Thymus (tissue), 11 donors: ENCODE measurements around the gene PPEF2. TPM values are rescaled to one million over a fixed set of nuclear protein-coding genes. Genes with fewer than 3 reads are reported as not detected.
"Not testable (repeated sequence)": the region's sequence is repeated elsewhere in the genome, so short reads cannot be mapped to it uniquely, and the experiment has no call there.

Experiments used
- DNase-seq, 9 donors: peaks; one replicate each; pipeline ENCODE4 v3.0.0-alpha.2; 2013; ENCODE audit warnings: low spot score in 9 of 9, low read depth in 6 of 9, missing footprints in 1 of 9
- H3K27ac ChIP-seq, 2 donors: one replicate each; pipeline ENCODE4 v1.5.1; 2013; ENCODE audit warnings: control low read depth in 1 of 2, low read depth in 1 of 2, low read length in 1 of 2, mild to moderate bottlenecking in 1 of 2, moderate library complexity in 1 of 2
- H3K27me3 ChIP-seq, 2 donors: one replicate each; pipeline ENCODE4 v1.5.1; 2013; ENCODE audit warnings: low read length in 1 of 2; ENCODE audit not compliant: control insufficient read depth in 2 of 2, insufficient read depth in 1 of 2
- H3K36me3 ChIP-seq, 2 donors: one replicate each; pipeline ENCODE4 v1.5.1; 2013; ENCODE audit warnings: low read length in 1 of 2, mild to moderate bottlenecking in 1 of 2, moderate library complexity in 1 of 2; ENCODE audit not compliant: control insufficient read depth in 2 of 2, insufficient read depth in 2 of 2
- H3K4me1 ChIP-seq, 2 donors: one replicate each; pipeline ENCODE4 v1.5.1; 2013; ENCODE audit warnings: low read length in 2 of 2; ENCODE audit not compliant: control insufficient read depth in 2 of 2, insufficient read depth in 2 of 2
- H3K4me3 ChIP-seq, 2 donors: one replicate each; pipeline ENCODE4 v1.5.1; 2013; ENCODE audit warnings: low read length in 2 of 2, control low read depth in 1 of 2, mild to moderate bottlenecking in 1 of 2
- H3K9me3 ChIP-seq, 2 donors: one replicate each; pipeline ENCODE4 v1.5.1; 2013; ENCODE audit warnings: low read length in 1 of 2, mild to moderate bottlenecking in 1 of 2; ENCODE audit not compliant: control insufficient read depth in 2 of 2, insufficient read depth in 1 of 2
- WGBS: extraction: QIAGEN DNeasy Blood & Tissue Kit; methylation state at CpG from one replicate; pipeline ENCODE4 v1.1.7; 2013; 5-methylcytosine and 5-hydroxymethylcytosine counted together
- polyA plus RNA-seq: library from polyadenylated mRNA; stranded (reverse); fragments of 200-250 nt; gene quantifications from one replicate; pipeline ENCODE4 v1.2.3, GENCODE V29; 2013
- total RNA-seq: library from RNA; stranded (reverse); fragments of 120-200 nt; gene quantifications from one replicate; pipeline ENCODE4 v1.2.4, GENCODE V29; 2013
- donor health status: healthy.

Gene PPEF2
- total and polyA plus RNA-seq, 2 donors: under 0.01 to 0.07 TPM

GRCh38 chr4:75924309-75924827, 22.1 kb upstream of the PPEF2 start:
- no peaks in the 10 kb centered on the region for H3K9me3 ChIP-seq
- no peaks in the 10 kb centered on the region for H3K4me1 ChIP-seq
- no peaks in the 10 kb centered on the region for H3K27me3 ChIP-seq
- DNase-seq: no peak
- WGBS: 97% methylated on average over 5 of the region's 5 CpGs
- no peak overlapping the region for H3K4me3 ChIP-seq
- H3K27ac ChIP-seq: no peak overlapping the region
- peaks cover 4 to 5% of the 10 kb centered on the region in 2 donors for H3K36me3 ChIP-seq

DNA sequence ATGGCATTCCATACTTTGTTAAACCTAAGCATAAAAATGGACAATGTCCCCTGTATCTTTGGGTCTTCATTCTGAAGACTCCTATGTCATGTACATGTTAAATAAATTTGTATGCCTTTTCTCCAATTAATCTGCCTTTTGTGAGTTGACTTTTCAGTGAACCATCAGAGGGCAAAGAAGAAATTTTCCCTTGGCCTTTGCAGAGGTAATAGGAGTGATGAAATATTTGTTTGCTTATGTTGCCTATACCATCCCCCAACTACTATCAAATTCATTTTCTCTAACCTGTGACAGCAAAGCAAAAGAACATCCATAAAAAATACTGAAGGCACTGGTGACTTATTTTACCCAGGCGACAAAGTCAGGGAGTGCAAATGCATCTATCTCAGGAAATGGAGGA, 20.3 kb upstream of the PPEF2 start:
- H3K27me3 ChIP-seq: no peaks in the 10 kb centered on the region
- no peak overlapping the region for H3K27ac ChIP-seq
- no peaks in the 10 kb centered on the region for H3K9me3 ChIP-seq
- peaks cover 4 to 5% of the 10 kb centered on the region in 2 donors for H3K36me3 ChIP-seq
- H3K4me1 ChIP-seq: no peaks in the 10 kb centered on the region
- WGBS: 94% methylated on average over 1 of the region's 1 CpG
- DNase-seq: no peak
- no peak overlapping the region for H3K4me3 ChIP-seq

DNA sequence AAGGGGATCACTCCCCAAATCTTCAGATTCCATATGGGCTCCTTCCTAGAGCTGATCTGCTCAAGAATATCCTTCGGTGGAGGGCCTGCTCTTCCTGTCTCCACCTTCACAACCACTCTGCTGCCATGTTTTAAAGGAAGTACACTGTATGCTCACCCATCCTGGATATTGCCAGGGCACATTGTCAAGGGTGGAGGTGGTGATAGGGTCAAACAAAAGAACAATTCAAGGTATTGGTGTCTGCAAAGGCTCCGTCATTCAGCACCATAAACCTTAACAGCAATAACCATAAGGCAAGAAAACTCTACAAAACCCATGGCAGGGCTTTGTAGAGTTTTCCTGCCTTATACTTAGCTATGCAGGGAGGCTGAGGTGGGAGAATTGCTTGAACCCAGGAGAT, 19.7 kb upstream of the PPEF2 start:
- Histone ChIP-seq H3K27me3 (no peaks in the 10 kb centered on the region), H3K9me3 (no peaks in the 10 kb centered on the region), H3K4me3 (no peak overlapping the region), H3K27ac (no peak overlapping the region), H3K4me1 (no peaks in the 10 kb centered on the region), H3K36me3 (peaks cover 4 to 5% of the 10 kb centered on the region in 2 donors)
- DNase-seq: no peak
- WGBS: 97% methylated on average over 2 of the region's 2 CpGs

DNA sequence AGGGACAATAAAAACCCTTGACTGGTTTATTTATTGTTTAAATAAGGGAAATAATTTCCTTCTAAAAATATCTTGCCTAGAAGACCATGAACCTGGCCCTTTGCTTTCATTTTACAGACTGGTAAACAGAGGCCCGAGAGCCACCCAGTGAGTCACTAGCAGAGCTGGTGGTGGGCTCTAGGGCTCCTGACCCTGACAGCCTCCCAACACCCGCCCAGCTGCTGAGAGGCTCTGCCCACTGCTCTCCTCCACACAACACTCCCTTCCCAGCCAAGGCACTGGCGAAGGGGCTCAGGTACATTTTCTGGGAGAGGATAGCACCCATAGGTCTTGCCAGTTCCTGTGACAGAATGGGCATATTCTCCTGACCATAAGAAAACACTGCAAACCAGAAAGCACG, 18.1 kb upstream of the PPEF2 start:
- H3K27me3 ChIP-seq: no peaks in the 10 kb centered on the region
- H3K9me3 ChIP-seq: no peaks in the 10 kb centered on the region
- peaks cover 4 to 5% of the 10 kb centered on the region in 2 donors for H3K36me3 ChIP-seq
- no peak overlapping the region for H3K4me3 ChIP-seq
- H3K27ac ChIP-seq: no peak overlapping the region
- no peak for DNase-seq
- 98% methylated on average over 4 of the region's 4 CpGs for WGBS
- H3K4me1 ChIP-seq: no peaks in the 10 kb centered on the region

GRCh38 chr4:75919920-75920319, 17.7 kb upstream of the PPEF2 start:
- H3K36me3 ChIP-seq: peaks cover 4 to 5% of the 10 kb centered on the region in 2 donors
- no peak overlapping the region for H3K27ac ChIP-seq
- H3K9me3 ChIP-seq: no peaks in the 10 kb centered on the region
- DNase-seq: no peak
- WGBS: 95% methylated on average over 3 of the region's 3 CpGs
- H3K27me3 ChIP-seq: no peaks in the 10 kb centered on the region
- H3K4me3 ChIP-seq: no peak overlapping the region
- no peaks in the 10 kb centered on the region for H3K4me1 ChIP-seq

DNA sequence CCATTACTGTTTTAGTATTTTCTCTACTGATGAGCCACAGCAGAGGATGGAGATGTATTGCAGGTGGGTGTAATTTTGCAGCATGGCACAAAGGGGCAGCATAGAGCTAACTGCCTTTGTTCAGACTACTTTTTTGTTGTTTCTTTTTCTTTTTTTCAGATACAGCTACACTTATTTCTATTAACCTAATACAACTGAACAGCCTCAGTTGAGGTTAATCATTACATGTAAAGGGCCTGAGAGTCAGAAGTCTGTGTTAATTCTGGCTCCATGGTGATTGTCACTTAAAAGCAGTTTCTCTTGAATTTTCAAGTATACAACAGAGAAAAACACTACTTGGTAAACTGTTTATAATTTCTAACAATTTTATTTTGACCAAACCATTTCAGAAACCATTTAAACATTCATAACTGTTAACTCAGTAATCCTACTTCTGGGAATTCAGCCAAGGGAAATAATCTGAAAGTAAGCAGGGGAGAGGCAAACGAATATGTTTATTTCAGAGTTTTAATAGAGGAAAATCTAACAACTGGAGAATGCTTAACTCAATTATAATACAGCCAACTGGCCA, 13.9 kb upstream of the PPEF2 start:
- WGBS: 95% methylated on average over 1 of the region's 1 CpG
- Histone ChIP-seq H3K27ac (no peak overlapping the region), H3K36me3 (peaks cover 4 to 5% of the 10 kb centered on the region in 2 donors), H3K9me3 (no peaks in the 10 kb centered on the region), H3K4me1 (no peaks in the 10 kb centered on the region), H3K27me3 (no peaks in the 10 kb centered on the region), H3K4me3 (no peak overlapping the region)
- peak in 7 of 9 donors; percentile 4 to 50 (median 27) for DNase-seq

DNA sequence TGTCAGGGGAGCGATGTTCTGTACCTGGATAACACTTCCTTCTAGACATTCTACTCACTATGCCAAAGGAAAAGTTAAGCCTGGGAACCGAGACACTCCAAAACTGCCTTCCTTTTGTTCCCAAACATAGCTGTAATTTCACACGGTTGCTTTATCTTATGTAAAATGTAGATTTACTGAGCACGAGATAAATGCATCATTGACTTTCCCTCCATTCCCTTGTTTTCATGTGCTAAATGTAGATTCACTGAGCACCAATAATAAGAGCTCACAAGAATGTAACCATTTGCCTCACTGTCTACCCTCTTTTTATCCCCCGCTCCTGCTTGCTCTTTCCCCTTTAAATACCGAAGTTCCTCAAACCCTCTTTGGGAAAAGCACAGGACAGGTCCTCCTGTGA, 10.7 kb upstream of the PPEF2 start:
- DNase-seq: no peak
- no peak overlapping the region for H3K4me3 ChIP-seq
- H3K4me1 ChIP-seq: no peaks in the 10 kb centered on the region
- no peaks in the 10 kb centered on the region for H3K9me3 ChIP-seq
- WGBS: 82% methylated on average over 6 of the region's 6 CpGs
- no peaks in the 10 kb centered on the region for H3K27me3 ChIP-seq
- no peak overlapping the region for H3K27ac ChIP-seq
- H3K36me3 ChIP-seq: no peaks in the 10 kb centered on the region

- not testable (repeated sequence) for H3K27ac ChIP-seq, H3K9me3 ChIP-seq, DNase-seq, H3K4me3 ChIP-seq, H3K36me3 ChIP-seq, H3K27me3 ChIP-seq, H3K4me1 ChIP-seq
- WGBS: 88% methylated on average over 6 of the region's 6 CpGs
Observed at GRCh38 chr4:75910831-75911230, 8.6 kb upstream of the PPEF2 start.

DNA sequence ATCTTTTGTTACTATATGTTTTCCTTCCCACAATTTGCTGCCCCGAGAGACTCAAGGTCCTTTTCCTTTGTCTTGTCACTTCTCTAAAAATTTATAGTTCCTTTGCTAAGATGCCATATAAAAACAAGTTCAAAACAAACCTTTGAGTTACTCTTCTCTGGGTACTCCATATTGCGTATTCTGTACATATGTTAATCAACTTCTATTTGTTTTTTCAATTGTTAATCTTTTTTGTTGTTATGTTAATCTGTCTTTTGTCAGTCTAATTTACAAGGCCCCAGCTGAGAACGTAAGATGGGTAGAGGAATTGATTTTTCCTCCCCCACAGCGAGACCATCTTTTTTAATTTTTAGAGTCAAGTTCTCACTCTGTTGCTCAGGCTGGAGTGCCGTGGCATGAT, 7.2 kb upstream of the PPEF2 start:
- Histone ChIP-seq H3K4me1 (no peaks in the 10 kb centered on the region), H3K9me3 (no peaks in the 10 kb centered on the region), H3K4me3 (no peak overlapping the region), H3K27ac (no peak overlapping the region), H3K27me3 (no peaks in the 10 kb centered on the region), H3K36me3 (no peaks in the 10 kb centered on the region)
- no peak for DNase-seq
- 89% methylated on average over 5 of the region's 5 CpGs for WGBS
